ENCODE results near the gene TM9SF2.

Gene TM9SF2

GRCh38 chr13:99476648-99477047, 24.6 kb upstream of the TM9SF2 start:
- no peak overlapping the region for H3K27ac ChIP-seq (ENCODE audit: low read depth, low read length, poor library complexity, severe bottlenecking)
- H3K4me2 ChIP-seq (ENCODE audit: low read length) = peak overlapping the region; percentile 51
- no peaks in the 10 kb centered on the region for H3K36me3 ChIP-seq (ENCODE audit: insufficient read depth, low read length)
- H3K9me3 ChIP-seq (ENCODE audit: low read length) = no peaks in the 10 kb centered on the region
- peaks cover 7% of the 10 kb centered on the region for H3K4me1 ChIP-seq (ENCODE audit: insufficient read depth, low read length, severe bottlenecking)
- no peak overlapping the region for H2AFZ ChIP-seq (ENCODE audit: low read length)
- H3F3A ChIP-seq (ENCODE audit: insufficient read depth, low read length) = no peaks in the 10 kb centered on the region
- no peak for TF ChIP-seq EZH2 (IDR thresholded peaks at IDR 0.05; ENCODE audit: borderline replicate concordance, low read length)
- TF ChIP-seq CTCF (IDR thresholded peaks at IDR 0.05; ENCODE audit: low read length) = no peak
- no peaks in the 10 kb centered on the region for H3K79me2 ChIP-seq (ENCODE audit: insufficient read depth, low read length)
- H3K9ac ChIP-seq (ENCODE audit: low read length) = no peak overlapping the region
- H3K4me3 ChIP-seq (ENCODE audit: low read depth, low read length, poor library complexity, severe bottlenecking) = peak overlapping the region; percentile 14
- H3K9me2 ChIP-seq (ENCODE audit: low read depth, low read length) = no peaks in the 10 kb centered on the region
- H3K27me3 ChIP-seq (ENCODE audit: insufficient read depth, low read length) = no peaks in the 10 kb centered on the region
- H4K20me1 ChIP-seq (ENCODE audit: insufficient read depth, low read length) = no peaks in the 10 kb centered on the region

- H4K20me1 ChIP-seq (ENCODE audit: insufficient read depth, low read length) = no peaks in the 10 kb centered on the region
- no peaks in the 10 kb centered on the region for H3K79me2 ChIP-seq (ENCODE audit: insufficient read depth, low read length)
- no peaks in the 10 kb centered on the region for H3K36me3 ChIP-seq (ENCODE audit: insufficient read depth, low read length)
- no peak overlapping the region for H3K27ac ChIP-seq (ENCODE audit: low read depth, low read length, poor library complexity, severe bottlenecking)
- no peak overlapping the region for H3K4me2 ChIP-seq (ENCODE audit: low read length)
- H3K9me2 ChIP-seq (ENCODE audit: low read depth, low read length) = no peaks in the 10 kb centered on the region
- H2AFZ ChIP-seq (ENCODE audit: low read length) = no peak overlapping the region
- no peak overlapping the region for H3K4me3 ChIP-seq (ENCODE audit: low read depth, low read length, poor library complexity, severe bottlenecking)
- H3F3A ChIP-seq (ENCODE audit: insufficient read depth, low read length) = no peaks in the 10 kb centered on the region
- H3K4me1 ChIP-seq (ENCODE audit: insufficient read depth, low read length, severe bottlenecking) = peaks cover 7% of the 10 kb centered on the region
- no peaks in the 10 kb centered on the region for H3K27me3 ChIP-seq (ENCODE audit: insufficient read depth, low read length)
- no peak for TF ChIP-seq EZH2 (IDR thresholded peaks at IDR 0.05; ENCODE audit: borderline replicate concordance, low read length)
- no peak for TF ChIP-seq CTCF (IDR thresholded peaks at IDR 0.05; ENCODE audit: low read length)
- no peak overlapping the region for H3K9ac ChIP-seq (ENCODE audit: low read length)
- no peaks in the 10 kb centered on the region for H3K9me3 ChIP-seq (ENCODE audit: low read length)
These were observed 23.8 kb upstream of the TM9SF2 start for GRCh38 chr13:99477493-99477892.

GRCh38 chr13:99481366-99481765, 19.9 kb upstream of the TM9SF2 start:
- Histone ChIP-seq H3K27ac (ENCODE audit: low read depth, low read length, poor library complexity, severe bottlenecking) (no peak overlapping the region), H3K4me3 (ENCODE audit: low read depth, low read length, poor library complexity, severe bottlenecking) (no peak overlapping the region), H3K9ac (ENCODE audit: low read length) (no peak overlapping the region), H3K9me2 (ENCODE audit: low read depth, low read length) (no peaks in the 10 kb centered on the region), H3K4me1 (ENCODE audit: insufficient read depth, low read length, severe bottlenecking) (peaks cover 5% of the 10 kb centered on the region), H3K9me3 (ENCODE audit: low read length) (no peaks in the 10 kb centered on the region), H3K4me2 (ENCODE audit: low read length) (no peak overlapping the region), H3K36me3 (ENCODE audit: insufficient read depth, low read length) (no peaks in the 10 kb centered on the region), H3K27me3 (ENCODE audit: insufficient read depth, low read length) (no peaks in the 10 kb centered on the region), H3K79me2 (ENCODE audit: insufficient read depth, low read length) (no peaks in the 10 kb centered on the region), H2AFZ (ENCODE audit: low read length) (no peak overlapping the region), H4K20me1 (ENCODE audit: insufficient read depth, low read length) (no peaks in the 10 kb centered on the region), H3F3A (ENCODE audit: insufficient read depth, low read length) (no peaks in the 10 kb centered on the region)
- TF ChIP-seq CTCF (IDR thresholded peaks at IDR 0.05; ENCODE audit: low read length) (no peak), EZH2 (IDR thresholded peaks at IDR 0.05; ENCODE audit: borderline replicate concordance, low read length) (no peak)

Measured in OCI-LY1 (cell line).